H1 (cell line): ENCODE data around the gene TRHDE.

Source experiments
- CBX5 ChIP-seq: fragments of 300-800, 300-1000 bp; sonication (generic); IDR thresholded peaks from 2 replicates; pipeline ENCODE4 v1.7.1; 2016; ENCODE audit warnings: antibody characterized with exemption, low read length, low read depth
- CREB1 ChIP-seq: IDR thresholded peaks from 2 replicates; pipeline ENCODE4 v1.6.1; 2012; ENCODE audit warnings: inconsistent platforms
- CTCF ChIP-seq, 3 experiments: IDR thresholded peaks; 1 replicate in 2 of 3; 2 replicates in 1 of 3; pipeline versions ENCODE4 v1.5.1 to v1.6.1; 2011; ENCODE audit warnings: low read length in 3 of 3, mild to moderate bottlenecking in 3 of 3, inconsistent platforms in 2 of 3, low read depth in 1 of 3, moderate library complexity in 1 of 3; ENCODE audit not compliant: insufficient read depth in 1 of 3; ENCODE audit errors: control extremely low read depth in 1 of 3
- EGR1 ChIP-seq: IDR thresholded peaks from 2 replicates; pipeline ENCODE4 v1.6.1; 2011; ENCODE audit warnings: low read depth, low read length, borderline replicate concordance
- EP300 ChIP-seq, 2 experiments: IDR thresholded peaks; 1 replicate in 1 of 2; 2 replicates in 1 of 2; pipeline ENCODE4 v1.6.1; 2011 to 2012; ENCODE audit warnings: low read depth in 2 of 2, low read length in 2 of 2, mild to moderate bottlenecking in 2 of 2, borderline replicate concordance in 1 of 2, inconsistent platforms in 1 of 2, moderate library complexity in 1 of 2
- GABPA ChIP-seq: IDR thresholded peaks from 2 replicates; pipeline ENCODE4 v1.6.1; 2011; ENCODE audit warnings: mild to moderate bottlenecking, low read length, moderate library complexity, borderline replicate concordance; ENCODE audit not compliant: insufficient read depth
- JUN ChIP-seq: IDR thresholded peaks from 2 replicates; pipeline ENCODE4 v1.6.1; 2011; ENCODE audit warnings: low read depth, mild to moderate bottlenecking, improper control_type of control experiment, low read length
- POLR2A ChIP-seq, 2 experiments: IDR thresholded peaks; 1 replicate in 1 of 2; 2 replicates in 1 of 2; pipeline ENCODE4 v1.6.1; 2011; ENCODE audit warnings: low read depth in 2 of 2, low read length in 2 of 2, mild to moderate bottlenecking in 2 of 2; ENCODE audit errors: control extremely low read depth in 1 of 2
- POLR2AphosphoS5 ChIP-seq: IDR thresholded peaks from 2 replicates; pipeline ENCODE4 v1.6.1; 2011; ENCODE audit warnings: low read depth, low read length
- RAD21 ChIP-seq, 2 experiments: IDR thresholded peaks in 1 of 2; conservative IDR thresholded peaks in 1 of 2; 2 replicates each; pipeline ENCODE4 v1.6.1; 2011; ENCODE audit warnings: low read depth in 2 of 2, low read length in 2 of 2, improper control_type of control experiment in 1 of 2, inconsistent platforms in 1 of 2, mild to moderate bottlenecking in 1 of 2, moderate library complexity in 1 of 2
- TCF12 ChIP-seq: IDR thresholded peaks from 2 replicates; pipeline ENCODE4 v1.6.1; 2011; ENCODE audit warnings: low read depth, mild to moderate bottlenecking, low read length
- ZNF274 ChIP-seq: IDR thresholded peaks from 2 replicates; pipeline ENCODE4 v1.7.0; 2012; ENCODE audit warnings: low read length, borderline replicate concordance; ENCODE audit errors: extremely low read depth

GRCh38 chr12:72261885-72262284 is 10.3 kb upstream of the TRHDE start:
- TF ChIP-seq CREB1 = no peak
- no peak for TF ChIP-seq TCF12
- TF ChIP-seq CTCF (IDR thresholded peaks at IDR 0.05; ENCODE audit: control extremely low read depth in 1 of 3, insufficient read depth in 1 of 3, low read depth in 1 of 3, low read length in 3 of 3) = peak in 1 of 3 experiments; percentile 3; a peak in 1 of 4 replicates
- TF ChIP-seq JUN = no peak
- TF ChIP-seq GABPA = no peak
- TF ChIP-seq CBX5 = no peak
- no peak for TF ChIP-seq ZNF274
- no peak for TF ChIP-seq POLR2AphosphoS5
- TF ChIP-seq POLR2A (IDR thresholded peaks at IDR 0.05; ENCODE audit: control extremely low read depth in 1 of 2, low read depth in 2 of 2, low read length in 2 of 2) = no peak
- TF ChIP-seq EP300 (IDR thresholded peaks at IDR 0.05; ENCODE audit: borderline replicate concordance in 1 of 2, low read depth in 2 of 2, low read length in 2 of 2) = no peak
- no peak for TF ChIP-seq EGR1
- peak; percentile 24 to 29; a peak in 2 of 4 replicates for TF ChIP-seq RAD21 (IDR thresholded peaks at IDR 0.05 in 1 of 2, conservative IDR thresholded peaks at IDR 0.05 in 1 of 2; ENCODE audit: low read depth in 2 of 2, low read length in 2 of 2)
